Trophoblast cell (in vitro differentiated cells and primary cell): ENCODE measurements around the gene TSEN54.

ENCODE experiments used
- DNase-seq, 2 donors: peaks; one replicate each; pipeline ENCODE4 v3.0.0-alpha.2; 2016
- H2AFZ ChIP-seq: 2 replicates; pipeline ENCODE4 v1.6.1; 2013; ENCODE audit warnings: low read length, moderate library complexity, mild to moderate bottlenecking; ENCODE audit not compliant: insufficient read depth, poor library complexity
- H2AK5ac ChIP-seq: 2 replicates; pipeline ENCODE4 v1.6.1; 2013; ENCODE audit warnings: mild to moderate bottlenecking, low read length
- H2BK120ac ChIP-seq: 2 replicates; pipeline ENCODE4 v1.6.1; 2013; ENCODE audit warnings: low read length, mild to moderate bottlenecking, moderate library complexity; ENCODE audit not compliant: insufficient read depth, poor library complexity
- H2BK12ac ChIP-seq: 2 replicates; pipeline ENCODE4 v1.6.1; 2013; ENCODE audit warnings: mild to moderate bottlenecking, low read length, moderate library complexity
- H2BK5ac ChIP-seq: 2 replicates; pipeline ENCODE4 v1.6.1; 2013; ENCODE audit warnings: low read length, low read depth, moderate library complexity, mild to moderate bottlenecking; ENCODE audit not compliant: poor library complexity
- H3K14ac ChIP-seq: 2 replicates; pipeline ENCODE4 v1.6.1; 2013; ENCODE audit warnings: mild to moderate bottlenecking, low read length
- H3K18ac ChIP-seq: 2 replicates; pipeline ENCODE4 v1.6.1; 2013; ENCODE audit warnings: mild to moderate bottlenecking, low read length
- H3K23ac ChIP-seq: 2 replicates; pipeline ENCODE4 v1.6.1; 2013; ENCODE audit warnings: low read length
- H3K27ac ChIP-seq: 2 replicates; pipeline ENCODE4 v1.5.1; 2013; ENCODE audit warnings: low read depth, mild to moderate bottlenecking, inconsistent platforms, low read length, moderate library complexity
- H3K27me3 ChIP-seq: 2 replicates; pipeline ENCODE4 v1.6.1; 2013; ENCODE audit warnings: inconsistent platforms, mild to moderate bottlenecking, low read length, moderate library complexity; ENCODE audit not compliant: insufficient read depth
- H3K36me3 ChIP-seq, 2 experiments: 1 replicate in 1 of 2; 2 replicates in 1 of 2; pipeline ENCODE4 v1.6.1; 2013; ENCODE audit warnings: low read length in 2 of 2, mild to moderate bottlenecking in 2 of 2, moderate library complexity in 1 of 2; ENCODE audit not compliant: insufficient read depth in 2 of 2, control insufficient read depth in 1 of 2
- H3K4ac ChIP-seq: 2 replicates; pipeline ENCODE4 v1.6.1; 2013; ENCODE audit warnings: low read depth, mild to moderate bottlenecking, low read length, moderate library complexity
- H3K4me1 ChIP-seq, 2 experiments: 1 replicate in 1 of 2; 2 replicates in 1 of 2; pipeline ENCODE4 v1.6.1; 2013; ENCODE audit warnings: low read length in 2 of 2, mild to moderate bottlenecking in 2 of 2, moderate library complexity in 1 of 2; ENCODE audit not compliant: insufficient read depth in 2 of 2, control insufficient read depth in 1 of 2
- H3K4me2 ChIP-seq: 2 replicates; pipeline ENCODE4 v1.6.1; 2013; ENCODE audit warnings: inconsistent platforms, mild to moderate bottlenecking, low read length, moderate library complexity
- H3K4me3 ChIP-seq: 2 replicates; pipeline ENCODE4 v1.5.1; 2013; ENCODE audit warnings: mild to moderate bottlenecking, low read depth, low read length, inconsistent platforms
- H3K79me1 ChIP-seq: one replicate; pipeline ENCODE4 v1.6.1; 2013; ENCODE audit warnings: low read length
- H3K79me2 ChIP-seq: 2 replicates; pipeline ENCODE4 v1.6.1; 2013; ENCODE audit warnings: low read length, mild to moderate bottlenecking; ENCODE audit not compliant: control insufficient read depth, insufficient read depth, poor library complexity
- H3K9ac ChIP-seq: 2 replicates; pipeline ENCODE4 v1.6.1; 2013; ENCODE audit warnings: mild to moderate bottlenecking, low read length
- H3K9me3 ChIP-seq: 2 replicates; pipeline ENCODE4 v1.6.1; 2013; ENCODE audit warnings: low read depth, mild to moderate bottlenecking, control low read depth, inconsistent platforms, low read length; ENCODE audit not compliant: insufficient read depth
- H4K12ac ChIP-seq: 2 replicates; pipeline ENCODE4 v1.6.1; 2013; ENCODE audit warnings: low read depth, mild to moderate bottlenecking, low read length, moderate library complexity
- H4K8ac ChIP-seq: 2 replicates; pipeline ENCODE4 v1.6.1; 2013; ENCODE audit warnings: low read depth, mild to moderate bottlenecking, low read length, moderate library complexity
- H4K91ac ChIP-seq: one replicate; pipeline ENCODE4 v1.6.1; 2013; ENCODE audit warnings: low read depth, mild to moderate bottlenecking, low read length, moderate library complexity
- WGBS: extraction: QIAGEN DNeasy Blood & Tissue Kit; methylation state at CpG from one replicate; pipeline ENCODE4 v1.1.7; 2013; ENCODE audit warnings: missing lambda C conversion rate; ENCODE audit not compliant: insufficient read length, insufficient coverage; ENCODE audit errors: extremely low coverage; 5-methylcytosine and 5-hydroxymethylcytosine counted together

TSEN54 gene

GRCh38 chr17:75500419-75501216 is 15.7 kb upstream of the TSEN54 start:
- Histone ChIP-seq H3K9me3 (peaks cover 4% of the 10 kb centered on the region), H2AK5ac (no peak overlapping the region), H2BK120ac (no peak overlapping the region), H4K8ac (no peak overlapping the region), H3K18ac (no peak overlapping the region), H2AFZ (no peak overlapping the region), H3K4ac (no peak overlapping the region), H3K23ac (no peak overlapping the region), H3K9ac (no peak overlapping the region), H3K27me3 (no peaks in the 10 kb centered on the region), H3K79me2 (no peaks in the 10 kb centered on the region), H3K14ac (no peak overlapping the region), H3K79me1 (no peaks in the 10 kb centered on the region), H3K4me2 (no peak overlapping the region), H3K4me1 (no peaks in the 10 kb centered on the region), H4K12ac (no peak overlapping the region), H3K4me3 (no peak overlapping the region), H2BK5ac (no peak overlapping the region), H3K27ac (no peak overlapping the region), H3K36me3 (peaks cover 84 to 85% of the 10 kb centered on the region in 2 experiments), H4K91ac (no peak overlapping the region), H2BK12ac (no peak overlapping the region)
- WGBS = no CpG with 5 or more reads among the region's 17 CpGs
- DNase-seq = no peak

GRCh38 chr17:75501378-75502071 is 14.8 kb upstream of the TSEN54 start:
- Histone ChIP-seq H2AK5ac (no peak overlapping the region), H4K12ac (no peak overlapping the region), H4K91ac (no peak overlapping the region), H3K9me3 (peaks cover 4% of the 10 kb centered on the region), H2BK5ac (no peak overlapping the region), H3K27me3 (no peaks in the 10 kb centered on the region), H2BK12ac (no peak overlapping the region), H3K18ac (no peak overlapping the region), H3K9ac (no peak overlapping the region), H2AFZ (no peak overlapping the region), H3K79me2 (no peaks in the 10 kb centered on the region), H3K14ac (no peak overlapping the region), H3K4ac (no peak overlapping the region), H3K36me3 (peaks cover 85% of the 10 kb centered on the region in 2 experiments), H3K4me3 (no peak overlapping the region), H2BK120ac (no peak overlapping the region), H3K79me1 (no peaks in the 10 kb centered on the region), H3K27ac (no peak overlapping the region), H3K4me1 (no peaks in the 10 kb centered on the region), H4K8ac (no peak overlapping the region), H3K23ac (no peak overlapping the region), H3K4me2 (no peak overlapping the region)
- no peak for DNase-seq
- WGBS = no CpG with 5 or more reads among the region's 21 CpGs

GRCh38 chr17:75502072-75502720 is 14.1 kb upstream of the TSEN54 start:
- no peak overlapping the region for H4K12ac ChIP-seq
- no peak overlapping the region for H2BK120ac ChIP-seq
- no peak overlapping the region for H2AFZ ChIP-seq
- H2AK5ac ChIP-seq = no peak overlapping the region
- no peaks in the 10 kb centered on the region for H3K27me3 ChIP-seq
- H3K9me3 ChIP-seq = peaks cover 4% of the 10 kb centered on the region
- H3K79me2 ChIP-seq = no peaks in the 10 kb centered on the region
- H3K4me3 ChIP-seq = no peak overlapping the region
- peaks cover 85 to 86% of the 10 kb centered on the region in 2 experiments for H3K36me3 ChIP-seq
- no peak overlapping the region for H2BK5ac ChIP-seq
- H3K9ac ChIP-seq = no peak overlapping the region
- no peaks in the 10 kb centered on the region for H3K4me1 ChIP-seq
- WGBS = no CpG with 5 or more reads among the region's 40 CpGs
- H3K14ac ChIP-seq = no peak overlapping the region
- H4K8ac ChIP-seq = no peak overlapping the region
- H3K79me1 ChIP-seq = no peaks in the 10 kb centered on the region
- no peak overlapping the region for H3K23ac ChIP-seq
- no peak overlapping the region for H3K4ac ChIP-seq
- H3K27ac ChIP-seq = no peak overlapping the region
- H3K18ac ChIP-seq = no peak overlapping the region
- no peak overlapping the region for H3K4me2 ChIP-seq
- no peak overlapping the region for H4K91ac ChIP-seq
- no peak overlapping the region for H2BK12ac ChIP-seq
- DNase-seq = no peak

GRCh38 chr17:75502721-75503329 is 13.5 kb upstream of the TSEN54 start:
- H2BK12ac ChIP-seq = no peak overlapping the region

More at GRCh38 chr17:75502721-75503329, 13.5 kb upstream of the TSEN54 start:
- Histone ChIP-seq H4K8ac (no peak overlapping the region), H3K4me3 (no peak overlapping the region), H3K14ac (no peak overlapping the region), H3K79me2 (no peaks in the 10 kb centered on the region), H2BK5ac (no peak overlapping the region), H3K27me3 (no peaks in the 10 kb centered on the region), H3K23ac (no peak overlapping the region), H3K18ac (no peak overlapping the region), H3K27ac (no peak overlapping the region), H2AFZ (no peak overlapping the region), H3K79me1 (no peaks in the 10 kb centered on the region), H2BK120ac (no peak overlapping the region), H2AK5ac (no peak overlapping the region), H3K9me3 (peaks cover 4% of the 10 kb centered on the region), H4K12ac (no peak overlapping the region), H3K4me2 (no peak overlapping the region), H3K9ac (no peak overlapping the region), H3K4ac (no peak overlapping the region), H3K36me3 (peaks cover 84 to 86% of the 10 kb centered on the region in 2 experiments), H4K91ac (no peak overlapping the region), H3K4me1 (no peaks in the 10 kb centered on the region)
- WGBS = no CpG with 5 or more reads among the region's 25 CpGs
- DNase-seq = no peak
